Hepatocyte (in vitro differentiated cells): ENCODE results near the gene DSCAM. TPM values are rescaled to one million over a fixed set of nuclear protein-coding genes. Genes with fewer than 3 reads are reported as not detected.

Experiments used
- DNase-seq: peaks from one replicate; pipeline ENCODE4 v3.0.0-alpha.2; 2016; ENCODE audit warnings: low spot score
- H2AFZ ChIP-seq: fragments of 200-600 bp; sonication (generic); 2 replicates; pipeline ENCODE4 v1.6.0; 2016; ENCODE audit warnings: antibody characterized with exemption, mild to moderate bottlenecking
- H3K27ac ChIP-seq: fragments of 200-600 bp; sonication (generic); 2 replicates; pipeline ENCODE4 v1.5.1; 2016; ENCODE audit warnings: mild to moderate bottlenecking
- H3K27me3 ChIP-seq: fragments of 200-600 bp; sonication (generic); 2 replicates; pipeline ENCODE4 v1.6.1; 2016
- H3K36me3 ChIP-seq: fragments of 200-600 bp; sonication (generic); replicated peaks from 2 replicates; pipeline ENCODE4 v1.5.1; 2016; ENCODE audit warnings: low read depth; ENCODE audit not compliant: insufficient read depth
- H3K4me1 ChIP-seq: fragments of 200-600 bp; sonication (generic); 2 replicates; pipeline ENCODE4 v1.5.1; 2016; ENCODE audit warnings: mild to moderate bottlenecking, moderate library complexity; ENCODE audit not compliant: insufficient read depth
- H3K4me2 ChIP-seq: fragments of 200-600 bp; sonication (generic); 2 replicates; pipeline ENCODE4 v1.6.0; 2016
- H3K4me3 ChIP-seq: fragments of 200-600 bp; sonication (generic); 2 replicates; pipeline ENCODE4 v1.5.1; 2016; ENCODE audit warnings: mild to moderate bottlenecking
- H3K79me2 ChIP-seq: fragments of 200-600 bp; sonication (generic); 2 replicates; pipeline ENCODE4 v1.6.0; 2017; ENCODE audit warnings: mild to moderate bottlenecking
- H3K9me2 ChIP-seq: fragments of 200-600 bp; sonication (generic); replicated peaks from 2 replicates; pipeline ENCODE4 v1.6.0; 2017; ENCODE audit warnings: mild to moderate bottlenecking; ENCODE audit not compliant: insufficient read depth
- H3K9me3 ChIP-seq: fragments of 200-600 bp; sonication (generic); 2 replicates; pipeline ENCODE4 v1.5.1; 2016; ENCODE audit warnings: low read depth, mild to moderate bottlenecking
- H4K20me1 ChIP-seq: fragments of 200-600 bp; sonication (generic); 2 replicates; pipeline ENCODE4 v1.6.0; 2016; ENCODE audit warnings: mild to moderate bottlenecking; ENCODE audit not compliant: insufficient read depth, poor library complexity, severe bottlenecking
- CTCF ChIP-seq: fragments of 200-600 bp; sonication (generic); IDR thresholded peaks from 2 replicates; pipeline ENCODE4 v1.5.1; 2016; ENCODE audit warnings: antibody characterized with exemption, mild to moderate bottlenecking; ENCODE audit not compliant: poor library complexity
- EZH2 ChIP-seq: fragments of 200-600 bp; sonication (generic); IDR thresholded peaks from 2 replicates; pipeline ENCODE4 v1.6.1; 2016; ENCODE audit warnings: antibody characterized with exemption, mild to moderate bottlenecking, borderline replicate concordance
- EZH2phosphoT487 ChIP-seq: fragments of 200-600 bp; sonication (generic); IDR thresholded peaks from one replicate; pipeline ENCODE4 v1.6.1; 2018; ENCODE audit warnings: antibody characterized with exemption, mild to moderate bottlenecking, low read depth, moderate library complexity; ENCODE audit not compliant: unreplicated experiment, severe bottlenecking
- WGBS: methylation state at CpG from one replicate; pipeline ENCODE4 v1.1.6; 2016; ENCODE audit warnings: low lambda C conversion rate; ENCODE audit errors: missing lambda C conversion rate; 5-methylcytosine and 5-hydroxymethylcytosine counted together
- polyA plus RNA-seq: library from polyadenylated mRNA; unstranded; fragments of >200 nt; fragmentation: Nextera tagmentation; extraction: Ambion mirVana; gene quantifications from 2 replicates; pipeline ENCODE4 v1.2.1, GENCODE V29; 2016
- total RNA-seq: library from RNA; depleted of rRNA; stranded (reverse); fragments of >200 nt; gene quantifications from 2 replicates; pipeline ENCODE4 v1.2.3, GENCODE V29; 2014

Gene DSCAM
- total and polyA plus RNA-seq, 2 experiments from 2014 or later = 0.33 TPM; not detected in 1

- no peaks in the 10 kb centered on the region for H3K79me2 ChIP-seq
- DNase-seq = no peak
- no peak overlapping the region for H3K4me2 ChIP-seq
- no peaks in the 10 kb centered on the region for H3K9me2 ChIP-seq
- no peaks in the 10 kb centered on the region for H3K36me3 ChIP-seq
- H3K27me3 ChIP-seq = no peaks in the 10 kb centered on the region
- H4K20me1 ChIP-seq = no peaks in the 10 kb centered on the region
- 89% methylated on average over 7 of the region's 7 CpGs for WGBS
- TF ChIP-seq CTCF (no peak), EZH2phosphoT487 (no peak), EZH2 (no peak)
- no peak overlapping the region for H3K27ac ChIP-seq
- no peaks in the 10 kb centered on the region for H3K4me1 ChIP-seq
- H2AFZ ChIP-seq = no peak overlapping the region
- no peaks in the 10 kb centered on the region for H3K9me3 ChIP-seq
- no peak overlapping the region for H3K4me3 ChIP-seq
Measured at GRCh38 chr21:40882192-40882915, 35.4 kb upstream of the DSCAM start.

GRCh38 chr21:40881767-40882166, 34.8 kb upstream of the DSCAM start:
- Histone ChIP-seq H3K4me3 (no peak overlapping the region), H3K36me3 (no peaks in the 10 kb centered on the region), H3K27ac (no peak overlapping the region), H3K79me2 (no peaks in the 10 kb centered on the region), H3K4me2 (no peak overlapping the region), H3K9me2 (no peaks in the 10 kb centered on the region), H4K20me1 (no peaks in the 10 kb centered on the region), H3K27me3 (no peaks in the 10 kb centered on the region), H3K4me1 (no peaks in the 10 kb centered on the region), H3K9me3 (no peaks in the 10 kb centered on the region), H2AFZ (no peak overlapping the region)
- DNase-seq = no peak
- TF ChIP-seq EZH2 (no peak), CTCF (no peak), EZH2phosphoT487 (no peak)
- WGBS = 81% methylated on average over 2 of the region's 2 CpGs

GRCh38 chr21:40871099-40871498, 24.1 kb upstream of the DSCAM start:
- WGBS = 100% methylated on average over 1 of the region's 1 CpG
- Histone ChIP-seq H3K79me2 (no peaks in the 10 kb centered on the region), H3K4me2 (no peak overlapping the region), H3K9me2 (no peaks in the 10 kb centered on the region), H3K27me3 (no peaks in the 10 kb centered on the region), H3K9me3 (no peaks in the 10 kb centered on the region), H3K27ac (no peak overlapping the region), H3K36me3 (no peaks in the 10 kb centered on the region), H4K20me1 (no peaks in the 10 kb centered on the region), H2AFZ (no peak overlapping the region), H3K4me1 (no peaks in the 10 kb centered on the region), H3K4me3 (no peak overlapping the region)
- no peak for TF ChIP-seq EZH2phosphoT487
- no peak for TF ChIP-seq CTCF
- TF ChIP-seq EZH2 = no peak
- DNase-seq = no peak
